ENCODE measurements around the gene NOS1AP. TPM values are rescaled to one million over a fixed set of nuclear protein-coding genes. Genes with fewer than 3 reads are reported as not detected.

Gene NOS1AP
- total RNA-seq, 1 donor from 2014 or later: 2.0 TPM

GRCh38 chr1:162383516-162383915 lies 314.0 kb downstream of the NOS1AP start:
- peak; percentile 64 to 72 for DNase-seq (ENCODE audit: extremely low spot score in 2 of 2)
- H3K4me1 ChIP-seq: peaks cover 19% of the 10 kb centered on the region
- H3K27ac ChIP-seq: no peak overlapping the region
- no peak overlapping the region for H3K4me3 ChIP-seq
- no peaks in the 10 kb centered on the region for H3K27me3 ChIP-seq
- intact Hi-C loops (cut with DNase I): loop anchor here (10.0 kb wide), 1 partner anchor 329 kb away; no protein-coding TSS in a partner anchor
- TF ChIP-seq POLR2AphosphoS5 (IDR thresholded peaks at IDR 0.05; ENCODE audit: insufficient read depth in 1 of 2, low read depth in 1 of 2) (no peak), POLR2A (IDR thresholded peaks at IDR 0.05) (no peak)
- TF ChIP-seq, protein P1, sequence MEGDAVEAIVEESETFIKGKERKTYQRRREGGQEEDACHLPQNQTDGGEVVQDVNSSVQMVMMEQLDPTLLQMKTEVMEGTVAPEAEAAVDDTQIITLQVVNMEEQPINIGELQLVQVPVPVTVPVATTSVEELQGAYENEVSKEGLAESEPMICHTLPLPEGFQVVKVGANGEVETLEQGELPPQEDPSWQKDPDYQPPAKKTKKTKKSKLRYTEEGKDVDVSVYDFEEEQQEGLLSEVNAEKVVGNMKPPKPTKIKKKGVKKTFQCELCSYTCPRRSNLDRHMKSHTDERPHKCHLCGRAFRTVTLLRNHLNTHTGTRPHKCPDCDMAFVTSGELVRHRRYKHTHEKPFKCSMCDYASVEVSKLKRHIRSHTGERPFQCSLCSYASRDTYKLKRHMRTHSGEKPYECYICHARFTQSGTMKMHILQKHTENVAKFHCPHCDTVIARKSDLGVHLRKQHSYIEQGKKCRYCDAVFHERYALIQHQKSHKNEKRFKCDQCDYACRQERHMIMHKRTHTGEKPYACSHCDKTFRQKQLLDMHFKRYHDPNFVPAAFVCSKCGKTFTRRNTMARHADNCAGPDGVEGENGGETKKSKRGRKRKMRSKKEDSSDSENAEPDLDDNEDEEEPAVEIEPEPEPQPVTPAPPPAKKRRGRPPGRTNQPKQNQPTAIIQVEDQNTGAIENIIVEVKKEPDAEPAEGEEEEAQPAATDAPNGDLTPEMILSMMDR (IDR thresholded peaks at IDR 0.05): no peak
- no peaks in the 10 kb centered on the region for H3K36me3 ChIP-seq
- H3K9me3 ChIP-seq: no peaks in the 10 kb centered on the region

GRCh38 chr1:162384116-162384515 lies 314.6 kb downstream of the NOS1AP start:
- intact Hi-C loops (cut with DNase I): loop anchor here (10.0 kb wide), 1 partner anchor 329 kb away; no protein-coding TSS in a partner anchor
- Histone ChIP-seq H3K36me3 (no peaks in the 10 kb centered on the region), H3K27me3 (no peaks in the 10 kb centered on the region), H3K9me3 (no peaks in the 10 kb centered on the region), H3K4me1 (peaks cover 25% of the 10 kb centered on the region), H3K27ac (no peak overlapping the region), H3K4me3 (no peak overlapping the region)
- peak; percentile 58 to 81 for DNase-seq (ENCODE audit: extremely low spot score in 2 of 2)
- no peak for TF ChIP-seq POLR2AphosphoS5 (IDR thresholded peaks at IDR 0.05; ENCODE audit: insufficient read depth in 1 of 2, low read depth in 1 of 2)
- TF ChIP-seq POLR2A (IDR thresholded peaks at IDR 0.05): no peak
- TF ChIP-seq, protein P1 (IDR thresholded peaks at IDR 0.05): no peak

DNA sequence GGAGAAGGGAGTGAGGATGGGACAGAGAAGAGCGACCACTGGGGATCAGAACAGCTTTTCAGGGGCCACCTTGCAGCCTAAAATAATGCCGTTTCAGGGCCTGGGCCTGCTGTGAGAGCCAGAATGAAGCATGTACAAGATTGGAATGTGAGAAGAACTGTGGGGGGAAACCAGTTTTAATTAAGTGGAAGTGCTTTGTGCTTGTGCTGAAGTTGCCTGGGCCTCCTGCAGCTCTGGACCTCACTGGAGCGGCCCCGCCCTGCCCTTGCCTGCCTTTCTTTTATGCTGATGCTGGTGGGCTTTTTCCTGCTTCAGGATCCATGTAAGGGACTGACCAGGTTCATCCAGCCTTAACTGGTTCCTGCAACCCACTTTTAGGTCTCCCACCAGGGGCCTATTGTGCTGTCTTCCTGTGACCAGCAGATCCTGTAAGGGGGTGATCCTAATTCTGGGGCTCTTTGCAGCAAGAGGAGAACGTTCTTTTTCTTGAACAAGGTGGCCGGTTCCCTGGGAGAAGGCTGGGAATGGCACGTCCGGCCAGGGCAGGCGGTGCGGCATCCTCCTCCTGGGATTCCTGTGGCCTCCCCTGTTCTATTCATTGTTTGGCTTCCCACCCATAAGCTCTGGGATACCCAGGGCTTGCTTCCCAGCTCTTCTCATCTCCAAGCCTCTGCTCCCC lies 315.2 kb downstream of the NOS1AP start:
- TF ChIP-seq, protein P1 (IDR thresholded peaks at IDR 0.05): no peak
- no peak for TF ChIP-seq POLR2A (IDR thresholded peaks at IDR 0.05)
- no peak for TF ChIP-seq POLR2AphosphoS5 (IDR thresholded peaks at IDR 0.05; ENCODE audit: insufficient read depth in 1 of 2, low read depth in 1 of 2)
- Histone ChIP-seq H3K9me3 (no peaks in the 10 kb centered on the region), H3K27ac (no peak overlapping the region), H3K4me3 (no peak overlapping the region), H3K36me3 (no peaks in the 10 kb centered on the region), H3K4me1 (peaks cover 31% of the 10 kb centered on the region), H3K27me3 (no peaks in the 10 kb centered on the region)
- intact Hi-C loops (cut with DNase I): loop anchor here (10.0 kb wide), 1 partner anchor 330 kb away; no protein-coding TSS in a partner anchor
- peak; percentile 58 to 61 for DNase-seq (ENCODE audit: extremely low spot score in 2 of 2)

- TF ChIP-seq POLR2AphosphoS5 (IDR thresholded peaks at IDR 0.05; ENCODE audit: insufficient read depth in 1 of 2, low read depth in 1 of 2) (no peak), POLR2A (IDR thresholded peaks at IDR 0.05) (no peak)
- TF ChIP-seq, protein P1 (IDR thresholded peaks at IDR 0.05): no peak
- H3K27ac ChIP-seq: no peak overlapping the region
- H3K4me1 ChIP-seq: peaks cover 35% of the 10 kb centered on the region
- no peak overlapping the region for H3K4me3 ChIP-seq
- H3K36me3 ChIP-seq: no peaks in the 10 kb centered on the region
- no peaks in the 10 kb centered on the region for H3K27me3 ChIP-seq
- peak in 1 of 2 donors; percentile 60 for DNase-seq (ENCODE audit: extremely low spot score in 2 of 2)
- intact Hi-C loops (cut with DNase I): loop anchor here (10.0 kb wide), 1 partner anchor 330 kb away; no protein-coding TSS in a partner anchor
- no peaks in the 10 kb centered on the region for H3K9me3 ChIP-seq
These were observed 315.8 kb downstream of the NOS1AP start for GRCh38 chr1:162385280-162385623.

DNA sequence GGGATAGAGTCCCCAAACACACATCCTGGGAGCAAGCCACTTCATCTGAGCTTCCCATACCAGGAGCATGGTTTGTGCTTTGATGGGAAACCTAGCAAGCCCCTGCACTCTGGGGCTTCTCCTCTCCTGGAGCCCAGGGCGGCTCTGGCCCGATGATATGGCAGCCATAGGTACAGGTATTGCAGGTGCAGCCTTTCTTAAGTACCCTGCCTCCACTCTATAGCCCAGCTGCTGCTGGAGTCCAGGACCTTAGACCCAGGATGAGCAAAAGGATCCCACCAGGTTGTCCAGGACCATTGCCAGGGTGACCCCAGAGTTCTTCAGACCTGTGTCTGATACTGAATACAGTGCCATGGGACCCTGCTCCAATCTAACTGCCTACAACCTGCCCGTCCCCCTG lies 316.2 kb downstream of the NOS1AP start:
- intact Hi-C loops (cut with DNase I): loop anchor here (10.0 kb wide), 1 partner anchor 331 kb away; no protein-coding TSS in a partner anchor
- H3K27ac ChIP-seq: no peak overlapping the region
- no peaks in the 10 kb centered on the region for H3K9me3 ChIP-seq

More for the DNA sequence above, 316.2 kb downstream of the NOS1AP start:
- Histone ChIP-seq H3K36me3 (no peaks in the 10 kb centered on the region), H3K4me3 (no peak overlapping the region), H3K4me1 (peaks cover 35% of the 10 kb centered on the region), H3K27me3 (no peaks in the 10 kb centered on the region)
- TF ChIP-seq POLR2A (IDR thresholded peaks at IDR 0.05) (no peak), POLR2AphosphoS5 (IDR thresholded peaks at IDR 0.05; ENCODE audit: insufficient read depth in 1 of 2, low read depth in 1 of 2) (no peak)
- TF ChIP-seq, protein P1 (IDR thresholded peaks at IDR 0.05): no peak
- peak in 1 of 2 donors; percentile 72 for DNase-seq (ENCODE audit: extremely low spot score in 2 of 2)

Measured in vagina (tissue), 2 donors.